HG03520 (cell line): Measurements from ENCODE around the gene DIPK1C.

Source experiments
- ATAC-seq: cut with Tn5 transposase; IDR thresholded peaks from one replicate; pipeline ENCODE4 v1.9.1; 2021; ENCODE audit warnings: mild to moderate bottlenecking, moderate library complexity; ENCODE audit not compliant: unreplicated experiment

Gene DIPK1C

DNA sequence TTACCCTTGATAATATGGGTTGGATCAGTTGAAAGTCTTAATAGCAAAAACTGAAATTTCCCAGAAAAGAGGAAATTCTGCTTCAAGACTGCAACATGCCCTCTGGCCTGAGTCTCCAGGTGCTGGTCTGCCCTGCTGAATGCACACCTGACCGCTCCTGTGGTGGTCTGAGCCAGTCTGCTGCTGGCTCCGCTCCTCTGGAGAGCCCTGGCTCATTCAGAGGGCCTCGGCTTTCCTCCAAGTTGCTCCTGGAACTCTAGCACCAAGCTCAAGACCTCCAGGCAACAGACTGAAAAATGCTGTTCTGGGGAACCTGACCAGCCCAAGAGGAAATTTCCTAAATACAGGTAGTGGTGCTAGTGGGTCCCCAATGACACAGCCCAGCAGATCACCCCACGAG lies 64.8 kb downstream of the DIPK1C start:
- ATAC-seq: no peak

DNA sequence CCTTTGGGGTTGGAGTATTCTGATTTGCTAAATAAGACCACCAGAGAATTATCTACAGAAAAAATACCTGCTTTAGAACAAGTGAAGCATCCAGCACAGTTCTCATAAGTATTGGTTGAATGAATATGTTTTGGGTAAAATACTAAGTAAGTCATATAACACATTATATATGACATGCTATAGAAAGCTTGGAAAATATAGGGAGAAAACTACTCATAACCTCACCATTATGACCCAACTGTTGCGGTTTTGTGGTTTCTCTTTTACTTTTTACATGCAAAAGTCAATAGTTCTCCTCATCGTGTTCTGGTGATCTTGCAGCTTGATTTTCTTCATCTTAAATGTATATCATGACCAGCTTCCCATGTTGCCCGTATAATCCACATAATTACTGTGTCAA lies 66.2 kb downstream of the DIPK1C start:
- ATAC-seq: no peak

DNA sequence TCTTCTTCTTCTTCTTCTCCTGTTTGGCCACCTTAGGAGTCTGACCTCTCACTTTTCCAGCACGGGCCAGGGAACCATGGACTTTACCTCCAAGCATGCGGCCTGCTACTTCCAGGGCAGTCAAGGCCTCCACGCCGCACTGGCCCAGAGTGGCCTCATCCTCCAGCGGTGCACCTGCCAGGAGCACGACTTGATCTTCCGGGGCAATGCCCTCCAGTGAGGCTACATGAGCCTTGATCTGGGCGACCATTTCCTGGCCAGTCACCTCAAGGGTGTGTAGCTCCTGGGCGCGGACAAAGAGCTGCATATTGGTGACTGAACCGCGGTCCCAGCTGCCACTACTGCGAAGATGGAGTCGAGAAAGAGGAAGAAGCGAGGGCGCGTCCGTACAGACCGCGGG lies 67.1 kb downstream of the DIPK1C start:
- no peak for ATAC-seq

DNA sequence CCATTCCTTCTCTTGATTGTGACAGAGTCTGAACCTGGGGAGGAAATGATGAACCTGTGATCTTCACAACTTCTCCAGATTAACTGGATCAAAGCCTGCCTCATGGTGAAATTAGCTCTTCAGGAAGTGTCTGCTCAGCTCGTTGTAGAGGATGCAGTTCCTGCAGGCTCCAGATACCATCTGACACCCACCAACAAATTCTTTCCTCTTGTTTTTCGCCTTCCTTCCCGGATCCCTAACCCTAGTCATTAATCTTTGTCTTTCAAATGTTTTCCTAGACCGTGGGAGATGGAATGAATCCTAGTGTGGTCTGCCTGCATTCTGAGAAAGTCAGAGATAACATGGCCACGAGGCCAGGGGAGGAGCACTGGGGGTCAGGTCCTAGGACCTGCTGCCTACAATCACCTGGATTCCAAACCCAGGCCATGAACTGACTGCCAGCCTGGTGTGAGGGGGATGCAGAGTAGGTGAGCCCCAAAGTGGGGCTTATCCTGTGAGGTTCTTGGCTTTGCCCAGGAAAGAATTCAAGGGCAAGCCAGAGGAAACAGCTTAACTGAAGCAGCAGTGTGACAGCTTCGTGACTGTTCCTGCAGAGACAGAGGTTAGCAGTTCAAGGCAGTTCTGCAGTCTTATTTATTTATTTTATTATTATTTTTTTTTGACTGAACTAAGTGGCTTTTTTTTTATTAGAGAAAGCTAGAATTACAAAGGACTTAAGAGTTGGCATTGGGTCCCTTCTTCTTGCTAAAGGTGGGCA lies 67.8 kb downstream of the DIPK1C start:
- ATAC-seq: no peak

DNA sequence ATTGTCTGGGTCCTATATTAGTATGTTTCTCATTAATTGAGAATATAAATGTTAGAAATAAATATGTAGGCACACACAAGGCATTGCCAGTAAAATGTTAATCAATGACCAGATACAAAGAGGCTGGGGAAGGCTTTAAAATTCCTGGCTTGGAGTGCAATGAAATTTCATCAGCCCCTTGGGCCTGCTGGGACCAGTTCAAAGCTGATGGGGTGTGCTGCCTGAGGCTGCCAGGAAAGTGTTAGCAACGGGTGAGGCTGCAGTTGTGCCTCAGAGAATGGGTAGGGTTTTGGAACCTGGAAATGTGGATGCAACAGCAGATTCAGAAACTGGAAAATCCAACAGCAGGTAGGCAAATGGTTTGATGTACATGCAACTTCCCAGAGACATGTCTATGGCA lies 68.9 kb downstream of the DIPK1C start:
- ATAC-seq: no peak

DNA sequence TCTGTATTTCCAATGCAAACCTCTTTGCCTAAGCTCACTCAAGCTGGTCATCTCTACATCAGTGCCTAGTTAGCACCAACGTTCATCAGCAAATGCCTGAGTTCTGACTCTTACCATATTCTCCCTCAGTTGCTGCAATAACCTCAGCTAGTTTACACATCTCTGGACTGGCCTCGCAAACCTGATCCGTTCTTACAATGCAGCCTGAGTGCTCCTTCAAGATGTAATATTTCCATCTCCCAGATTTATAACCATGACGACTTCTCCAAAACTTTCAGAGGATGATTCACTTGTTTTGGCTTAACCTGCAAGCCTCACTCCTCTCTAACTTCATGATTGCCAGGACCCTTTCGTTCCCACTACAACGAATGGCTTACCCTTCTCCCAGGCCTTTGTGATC lies 69.7 kb downstream of the DIPK1C start:
- ATAC-seq: no peak
